ENCODE data around the gene SYAP1. TPM values are rescaled to one million over a fixed set of nuclear protein-coding genes. Genes with fewer than 3 reads are reported as not detected.

The SYAP1 gene
- total and polyA plus RNA-seq, 2 of the 8 experiments (the other 6 are each of a cell fraction or from before 2014, with no cell fraction given), result 2.9 to 20.3 TPM

- no peak for TF ChIP-seq ATF3 (IDR thresholded peaks at IDR 0.05; ENCODE audit: insufficient read depth, low read depth, low read length)
Measured at GRCh38 chrX:16770970-16771482, 51.6 kb downstream of the SYAP1 start (continued).
